ENCODE results near the gene CYBC1.

Gene CYBC1

DNA sequence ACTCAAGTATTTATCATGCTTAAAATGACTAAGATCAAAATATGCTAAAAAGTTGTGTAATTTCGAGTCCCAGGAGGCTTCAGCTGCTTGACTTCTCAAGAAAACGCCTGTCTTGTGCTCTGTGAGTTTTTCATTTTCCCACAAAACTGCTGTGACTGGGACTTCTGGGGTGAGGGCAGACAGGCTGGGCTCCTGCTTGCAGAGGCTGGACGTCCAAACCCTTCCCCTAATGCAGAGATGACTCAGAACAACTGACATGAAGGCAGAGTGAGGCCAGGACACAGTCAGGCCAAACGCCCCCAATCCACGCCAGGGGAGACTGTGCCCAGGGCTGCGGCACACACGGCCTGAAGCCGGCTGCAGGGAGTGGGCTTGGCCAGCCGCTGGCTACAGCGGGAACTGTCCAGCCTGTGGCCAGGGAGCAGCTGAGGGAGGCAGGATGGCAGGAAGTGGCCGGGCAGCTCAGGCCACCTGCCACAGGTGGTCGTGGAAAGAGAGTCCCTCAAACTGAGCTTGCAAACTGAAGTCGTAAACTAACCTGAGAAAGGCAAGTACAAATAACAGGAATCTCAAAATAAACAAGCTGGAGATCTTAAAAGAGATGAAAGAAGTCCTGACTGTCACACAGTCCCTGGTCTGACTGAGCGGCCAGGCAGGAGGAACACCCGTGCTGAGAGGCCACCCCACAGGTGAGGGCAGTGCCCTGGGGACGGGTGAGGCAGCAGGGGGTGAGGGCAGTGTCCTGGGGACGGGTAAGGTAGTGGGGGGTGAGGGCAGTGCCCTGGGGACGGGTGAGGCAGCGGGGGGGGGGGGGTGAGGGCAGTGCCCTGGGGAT lies 53.7 kb downstream of the CYBC1 start:
- TF ChIP-seq ZFX (IDR thresholded peaks at IDR 0.05; ENCODE audit: borderline replicate concordance), result no peak
- TF ChIP-seq, protein P1, sequence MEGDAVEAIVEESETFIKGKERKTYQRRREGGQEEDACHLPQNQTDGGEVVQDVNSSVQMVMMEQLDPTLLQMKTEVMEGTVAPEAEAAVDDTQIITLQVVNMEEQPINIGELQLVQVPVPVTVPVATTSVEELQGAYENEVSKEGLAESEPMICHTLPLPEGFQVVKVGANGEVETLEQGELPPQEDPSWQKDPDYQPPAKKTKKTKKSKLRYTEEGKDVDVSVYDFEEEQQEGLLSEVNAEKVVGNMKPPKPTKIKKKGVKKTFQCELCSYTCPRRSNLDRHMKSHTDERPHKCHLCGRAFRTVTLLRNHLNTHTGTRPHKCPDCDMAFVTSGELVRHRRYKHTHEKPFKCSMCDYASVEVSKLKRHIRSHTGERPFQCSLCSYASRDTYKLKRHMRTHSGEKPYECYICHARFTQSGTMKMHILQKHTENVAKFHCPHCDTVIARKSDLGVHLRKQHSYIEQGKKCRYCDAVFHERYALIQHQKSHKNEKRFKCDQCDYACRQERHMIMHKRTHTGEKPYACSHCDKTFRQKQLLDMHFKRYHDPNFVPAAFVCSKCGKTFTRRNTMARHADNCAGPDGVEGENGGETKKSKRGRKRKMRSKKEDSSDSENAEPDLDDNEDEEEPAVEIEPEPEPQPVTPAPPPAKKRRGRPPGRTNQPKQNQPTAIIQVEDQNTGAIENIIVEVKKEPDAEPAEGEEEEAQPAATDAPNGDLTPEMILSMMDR (IDR thresholded peaks at IDR 0.05), result no peak
- H3K27ac ChIP-seq, result 0 out of 2 replicates have a peak overlapping the region, but pooled peaks have one; percentile 34

- no peak overlapping the region for H3K27ac ChIP-seq
- TF ChIP-seq, protein P1 (IDR thresholded peaks at IDR 0.05), result no peak
- no peak for TF ChIP-seq ZFX (IDR thresholded peaks at IDR 0.05; ENCODE audit: borderline replicate concordance)
Observed at GRCh38 chr17:82394278-82394677, 56.3 kb downstream of the CYBC1 start.

GRCh38 chr17:82392941-82393340 lies 57.6 kb downstream of the CYBC1 start:
- no peak overlapping the region for H3K27ac ChIP-seq
- TF ChIP-seq, protein P1 (IDR thresholded peaks at IDR 0.05), result no peak
- no peak for TF ChIP-seq ZFX (IDR thresholded peaks at IDR 0.05; ENCODE audit: borderline replicate concordance)
